Epithelial cell of esophagus (primary cell): ENCODE results near the gene ENAH.

Source experiments
- DNase-seq: peaks from one replicate; pipeline ENCODE4 v3.0.0; 2010; ENCODE audit warnings: low read depth
- H3K4me3 ChIP-seq: 2 replicates; pipeline ENCODE4 v1.5.1; 2011; ENCODE audit warnings: mild to moderate bottlenecking, low read length, control low read depth
- CTCF ChIP-seq: IDR thresholded peaks from 2 replicates; pipeline ENCODE4 v1.5.1; 2011; ENCODE audit warnings: low read depth, mild to moderate bottlenecking, low read length, control low read depth, inconsistent platforms; ENCODE audit not compliant: insufficient read depth; ENCODE audit errors: missing control alignments

ENAH gene

GRCh38 chr1:225527575-225527974 is 125.3 kb downstream of the ENAH start:
- TF ChIP-seq CTCF = no peak
- DNase-seq = no peak
- H3K4me3 ChIP-seq = no peak overlapping the region

GRCh38 chr1:225526878-225527277 is 126.0 kb downstream of the ENAH start:
- no peak for TF ChIP-seq CTCF
- H3K4me3 ChIP-seq = no peak overlapping the region
- no peak for DNase-seq

GRCh38 chr1:225525377-225525776 is 127.5 kb downstream of the ENAH start:
- H3K4me3 ChIP-seq = no peak overlapping the region
- no peak for TF ChIP-seq CTCF
- no peak for DNase-seq

GRCh38 chr1:225524570-225524969 is 128.4 kb downstream of the ENAH start:
- no peak for DNase-seq
- no peak overlapping the region for H3K4me3 ChIP-seq
- TF ChIP-seq CTCF = no peak

DNA sequence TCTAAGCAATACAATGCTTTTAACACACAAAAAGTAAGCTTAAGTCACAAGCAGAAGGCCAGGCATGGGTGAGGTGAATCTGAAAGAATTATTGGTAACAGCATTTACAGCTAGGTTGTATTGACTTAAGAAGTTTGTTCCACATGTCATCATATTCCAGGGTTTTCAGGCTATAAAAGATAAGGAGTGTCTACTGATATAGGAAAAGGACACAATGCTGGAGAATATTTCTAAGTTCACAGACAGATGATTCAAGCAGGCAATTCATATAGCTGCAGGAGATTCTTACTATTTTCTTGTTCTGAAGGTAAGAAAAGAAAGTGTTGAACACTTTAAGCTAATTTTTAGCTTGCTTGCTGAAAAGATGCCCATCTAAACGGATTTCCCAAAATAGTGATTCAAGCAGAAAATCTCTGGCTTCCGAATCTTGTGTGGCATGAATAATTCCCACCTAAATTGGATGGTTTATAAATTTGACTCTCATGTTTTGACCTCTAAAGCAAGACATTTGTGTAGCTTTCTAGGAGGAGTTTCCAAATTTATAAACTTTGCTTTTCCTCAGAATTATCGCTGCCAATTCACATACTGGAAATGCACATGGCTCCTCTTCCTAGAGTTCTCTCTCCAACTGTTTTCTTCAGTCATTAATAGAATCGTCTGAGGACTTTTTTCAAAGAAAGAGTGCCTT is 129.5 kb downstream of the ENAH start:
- no peak for DNase-seq
- no peak for TF ChIP-seq CTCF

DNA sequence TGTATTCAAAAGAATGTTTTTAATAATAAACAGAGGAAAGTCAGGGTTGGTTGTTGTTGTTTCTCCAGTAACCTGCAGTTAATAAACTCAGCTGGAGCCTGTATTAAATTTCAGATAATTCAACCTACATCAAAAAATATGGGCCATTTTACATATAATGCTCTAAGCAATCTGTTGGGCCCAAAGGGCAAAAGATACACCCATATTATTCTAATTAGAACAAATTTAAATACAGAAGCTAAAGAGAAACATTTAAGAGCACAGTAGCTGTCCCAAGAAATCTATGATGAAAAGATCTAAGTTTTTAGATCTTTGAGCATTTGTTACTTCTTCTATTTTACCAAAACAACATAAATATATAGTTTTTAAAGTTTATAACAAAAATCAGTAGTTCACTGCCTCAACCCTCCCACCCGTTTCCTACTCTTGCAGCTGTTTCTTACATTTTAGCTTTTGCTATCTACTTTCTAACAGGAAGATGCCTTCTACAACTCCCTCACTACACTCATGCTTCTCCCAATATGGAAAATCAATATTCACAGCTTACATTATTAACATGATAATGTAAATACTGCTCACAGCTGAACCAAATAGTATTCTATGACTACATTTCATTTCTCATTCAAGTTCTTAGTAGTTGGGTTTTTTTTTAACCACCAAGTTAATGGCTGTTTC is 130.2 kb downstream of the ENAH start:
- no peak for DNase-seq
- TF ChIP-seq CTCF = no peak
- H3K4me3 ChIP-seq = no peak overlapping the region

More for the DNA sequence above, 129.5 kb downstream of the ENAH start:
- no peak overlapping the region for H3K4me3 ChIP-seq

GRCh38 chr1:225520587-225521227 is 132.2 kb downstream of the ENAH start:
- DNase-seq = no peak
- TF ChIP-seq CTCF = no peak
- no peak overlapping the region for H3K4me3 ChIP-seq
